T-cell (primary cell): ENCODE data around the gene ADARB2. TPM values are rescaled to one million over a fixed set of nuclear protein-coding genes. Genes with fewer than 3 reads are reported as not detected.
A peak's percentile ranks its signal among the peaks of the same experiment; 100 is the strongest.

Source experiments
- ATAC-seq, 4 experiments: fragments of 200-7000 bp in 3 of 4; fragments of 150-1000 bp in 1 of 4; cut with Tn5 transposase; replicated peaks in 1 of 4; 1 replicate in 3 of 4; 2 replicates in 1 of 4; pipeline ENCODE4 v1.10.0; 2021; ENCODE audit warnings: moderate library complexity in 3 of 4, mild to moderate bottlenecking in 2 of 4, moderate number of reproducible peaks in 1 of 4
- CTCF ChIA-PET, 2 donors: fragments of 300-600 bp; sonication (Branson Sonifier 250); formaldehyde crosslinking; loops; one replicate each; lab custom pipeline; 2022; ENCODE audit warnings: antibody characterized with exemption in 2 of 2; lab: Charles Lee
- POLR2A ChIA-PET, 2 donors: fragments of 300-600 bp; sonication (Branson Sonifier 250); formaldehyde crosslinking; loops; one replicate each; lab custom pipeline; 2022; ENCODE audit warnings: antibody characterized with exemption in 2 of 2; lab: Charles Lee
- DNase-seq, 35 experiments: peaks; one replicate each; pipeline versions ENCODE4 v3.0.0 to v3.0.0-alpha.2; 2013 to 2023
- H3K27ac ChIP-seq: one replicate; pipeline ENCODE4 v1.5.1; 2013; ENCODE audit warnings: low read length
- H3K27me3 ChIP-seq, 2 experiments: replicated peaks in 1 of 2; 1 replicate in 1 of 2; 2 replicates in 1 of 2; pipeline versions ENCODE4 v1.6.1 to v1.7.0; 2013; ENCODE audit warnings: low read length in 1 of 2, mixed read lengths in 1 of 2; ENCODE audit not compliant: control insufficient read depth in 2 of 2, insufficient read depth in 2 of 2; ENCODE audit errors: extremely low read depth in 1 of 2
- H3K36me3 ChIP-seq, 2 donors: 1 replicate in 1 of 2; 2 replicates in 1 of 2; pipeline versions ENCODE4 v1.6.1 to v1.7.0; 2013; ENCODE audit warnings: low read length in 1 of 2; ENCODE audit not compliant: control insufficient read depth in 2 of 2, insufficient read depth in 1 of 2; ENCODE audit errors: extremely low read depth in 1 of 2
- H3K4me1 ChIP-seq, 2 experiments: 1 replicate in 1 of 2; 2 replicates in 1 of 2; pipeline versions ENCODE4 v1.6.1 to v1.7.0; 2013; ENCODE audit warnings: low read length in 2 of 2, mixed read lengths in 1 of 2; ENCODE audit not compliant: insufficient read depth in 2 of 2, control insufficient read depth in 1 of 2; ENCODE audit errors: extremely low read depth in 1 of 2
- H3K4me3 ChIP-seq, 2 donors: 1 replicate in 1 of 2; 2 replicates in 1 of 2; pipeline versions ENCODE4 v1.5.1 to v1.7.0; 2013; ENCODE audit warnings: mild to moderate bottlenecking in 2 of 2, low read length in 1 of 2, moderate library complexity in 1 of 2; ENCODE audit not compliant: control insufficient read depth in 1 of 2; ENCODE audit errors: extremely low read depth in 1 of 2
- H3K9me3 ChIP-seq: 2 replicates; pipeline ENCODE4 v1.7.0; 2013
- H3K27ac Mint-ChIP-seq, 2 donors: one replicate each; pipeline ENCODE4 v1.8.0; 2020 to 2021; ENCODE audit warnings: mild to moderate bottlenecking in 2 of 2, mixed read lengths in 2 of 2
- H3K27me3 Mint-ChIP-seq, 2 donors: one replicate each; pipeline ENCODE4 v1.8.0; 2021 to 2022; ENCODE audit warnings: mixed read lengths in 2 of 2
- H3K36me3 Mint-ChIP-seq: one replicate; pipeline ENCODE4 v1.8.0; 2021; ENCODE audit warnings: mixed read lengths
- H3K4me1 Mint-ChIP-seq, 3 donors: one replicate each; pipeline ENCODE4 v1.8.0; 2020 to 2022; ENCODE audit warnings: mixed read lengths in 3 of 3, mild to moderate bottlenecking in 1 of 3
- H3K4me3 Mint-ChIP-seq, 3 donors: one replicate each; pipeline ENCODE4 v1.8.0; 2020 to 2022; ENCODE audit warnings: mild to moderate bottlenecking in 3 of 3, mixed read lengths in 3 of 3, moderate library complexity in 3 of 3
- H3K9me3 Mint-ChIP-seq, 3 donors: one replicate each; pipeline ENCODE4 v1.8.0; 2020 to 2022; ENCODE audit warnings: mixed read lengths in 3 of 3
- WGBS: methylation state at CpG from one replicate; pipeline ENCODE4 v1.1.5; 2013; ENCODE audit warnings: missing lambda C conversion rate; ENCODE audit not compliant: insufficient coverage; 5-methylcytosine and 5-hydroxymethylcytosine counted together
- total RNA-seq, 35 experiments: library from RNA in 6 of 35; stranded (reverse) in 6 of 35; fragments of 120-200 nt in 1 of 35; gene quantifications; one replicate each; pipeline versions ENCODE4 v1.2.1 to v1.2.4 and lab custom pipeline; 2013 to 2026

ADARB2 gene
- total RNA-seq, 5 donors from 2014 or later (not counting 1 experiment from before 2014, with no cell fraction given): 0.07 to 4.0 (median 0.41) TPM

GRCh38 chr10:1661859-1662437 is 75.4 kb downstream of the ADARB2 start:
- H3K9me3 Mint-ChIP-seq: no peaks in the 10 kb centered on the region

GRCh38 chr10:1661416-1661815 is 75.9 kb downstream of the ADARB2 start:
- no peak overlapping the region for H3K4me3 Mint-ChIP-seq
- H3K27ac Mint-ChIP-seq: no peak overlapping the region
- no peak overlapping the region for H3K4me3 ChIP-seq

More at GRCh38 chr10:1661859-1662437, 75.4 kb downstream of the ADARB2 start:
- whole genome bisulfite sequencing: 55% methylated on average over 7 of the region's 14 CpGs
- Histone ChIP-seq H3K9me3 (no peaks in the 10 kb centered on the region), H3K4me3 (no peak overlapping the region), H3K27me3 (peaks cover 0 to 18% of the 10 kb centered on the region in 2 experiments), H3K4me1 (no peaks in the 10 kb centered on the region), H3K27ac (no peak overlapping the region), H3K36me3 (no peaks in the 10 kb centered on the region)
- ChIA-PET POLR2A (no interaction called here), CTCF (no interaction called here)
- ATAC-seq: peak in 1 of 4 experiments; percentile 23
- Mint-ChIP-seq H3K27ac (no peak overlapping the region), H3K36me3 (no peaks in the 10 kb centered on the region), H3K4me3 (no peak overlapping the region), H3K27me3 (peaks cover 22 to 24% of the 10 kb centered on the region in 2 donors), H3K4me1 (peaks cover 0 to 11% (median 1%) of the 10 kb centered on the region in 3 donors)
- DNase-seq: peak in 1 of 35 experiments; percentile 14

GRCh38 chr10:1660815-1661214 is 76.5 kb downstream of the ADARB2 start:
- H3K4me3 ChIP-seq: no peak overlapping the region
- H3K9me3 Mint-ChIP-seq: no peaks in the 10 kb centered on the region
- no peak overlapping the region for H3K27ac ChIP-seq
- H3K36me3 ChIP-seq: no peaks in the 10 kb centered on the region
- ATAC-seq (no peak), DNase-seq (no peak)
- H3K4me3 Mint-ChIP-seq: no peak overlapping the region
- ChIA-PET POLR2A (no interaction called here), CTCF (no interaction called here)
- H3K4me1 Mint-ChIP-seq: peaks cover 0 to 11% (median 1%) of the 10 kb centered on the region in 3 donors
- peaks cover 0 to 15% of the 10 kb centered on the region in 2 experiments for H3K27me3 ChIP-seq
- H3K9me3 ChIP-seq: no peaks in the 10 kb centered on the region
- H3K36me3 Mint-ChIP-seq: no peaks in the 10 kb centered on the region
- peaks cover 22 to 24% of the 10 kb centered on the region in 2 donors for H3K27me3 Mint-ChIP-seq
- 63% methylated on average over 1 of the region's 5 CpGs for WGBS
- H3K27ac Mint-ChIP-seq: no peak overlapping the region
- H3K4me1 ChIP-seq: no peaks in the 10 kb centered on the region

More at GRCh38 chr10:1661416-1661815, 75.9 kb downstream of the ADARB2 start:
- peaks cover 0 to 18% of the 10 kb centered on the region in 2 experiments for H3K27me3 ChIP-seq
- Mint-ChIP-seq H3K27me3 (peaks cover 22 to 24% of the 10 kb centered on the region in 2 donors), H3K36me3 (no peaks in the 10 kb centered on the region), H3K9me3 (no peaks in the 10 kb centered on the region), H3K4me1 (peaks cover 0 to 11% (median 1%) of the 10 kb centered on the region in 3 donors)
- H3K27ac ChIP-seq: no peak overlapping the region
- DNase-seq (peak in 1 of 35 experiments; percentile 11), ATAC-seq (no peak)
- no peaks in the 10 kb centered on the region for H3K4me1 ChIP-seq
- no peaks in the 10 kb centered on the region for H3K36me3 ChIP-seq
- POLR2A ChIA-PET: no interaction called here
- 100% methylated on average over 2 of the region's 3 CpGs for WGBS
- CTCF ChIA-PET: no interaction called here
- no peaks in the 10 kb centered on the region for H3K9me3 ChIP-seq

GRCh38 chr10:1660386-1660785 is 76.9 kb downstream of the ADARB2 start:
- CTCF ChIA-PET: no interaction called here

GRCh38 chr10:1659221-1659791 is 78.0 kb downstream of the ADARB2 start:
- WGBS: 88% methylated on average over 18 of the region's 21 CpGs
- DNase-seq (peak in 1 of 35 experiments; percentile 2), ATAC-seq (no peak)
- Histone ChIP-seq H3K27ac (no peak overlapping the region), H3K36me3 (no peaks in the 10 kb centered on the region), H3K9me3 (no peaks in the 10 kb centered on the region), H3K4me1 (no peaks in the 10 kb centered on the region), H3K27me3 (peaks cover 0 to 25% of the 10 kb centered on the region in 2 experiments), H3K4me3 (no peak overlapping the region)
- H3K9me3 Mint-ChIP-seq: no peaks in the 10 kb centered on the region
- CTCF ChIA-PET: no interaction called here
- H3K4me3 Mint-ChIP-seq: no peak overlapping the region
- peaks cover 24 to 28% of the 10 kb centered on the region in 2 donors for H3K27me3 Mint-ChIP-seq
- H3K27ac Mint-ChIP-seq: no peak overlapping the region
- H3K4me1 Mint-ChIP-seq: peaks cover 0 to 11% (median 1%) of the 10 kb centered on the region in 3 donors
- H3K36me3 Mint-ChIP-seq: no peaks in the 10 kb centered on the region
- POLR2A ChIA-PET: interaction anchor here in 1 of 2 donors (0.6 kb wide), 1 partner anchor 637 kb away, joined by 3 read pairs; no protein-coding TSS in a partner anchor

More at GRCh38 chr10:1660386-1660785, 76.9 kb downstream of the ADARB2 start:
- H3K4me3 ChIP-seq: no peak overlapping the region
- no peak overlapping the region for H3K27ac ChIP-seq
- H3K27me3 ChIP-seq: peaks cover 0 to 15% of the 10 kb centered on the region in 2 experiments
- no peaks in the 10 kb centered on the region for H3K36me3 ChIP-seq
- ATAC-seq (no peak), DNase-seq (no peak)
- Mint-ChIP-seq H3K36me3 (no peaks in the 10 kb centered on the region), H3K9me3 (no peaks in the 10 kb centered on the region), H3K27ac (no peak overlapping the region), H3K4me1 (peaks cover 0 to 11% (median 1%) of the 10 kb centered on the region in 3 donors), H3K4me3 (no peak overlapping the region), H3K27me3 (peaks cover 22 to 24% of the 10 kb centered on the region in 2 donors)
- POLR2A ChIA-PET: no interaction called here
- 79% methylated on average over 6 of the region's 7 CpGs for WGBS
- no peaks in the 10 kb centered on the region for H3K4me1 ChIP-seq
- H3K9me3 ChIP-seq: no peaks in the 10 kb centered on the region

GRCh38 chr10:1658658-1659057 is 78.7 kb downstream of the ADARB2 start:
- POLR2A ChIA-PET: interaction anchor here in 1 of 2 donors (0.6 kb wide), 1 partner anchor 637 kb away, joined by 3 read pairs; no protein-coding TSS in a partner anchor
- H3K27ac ChIP-seq: no peak overlapping the region
- Mint-ChIP-seq H3K4me1 (peaks cover 0 to 11% (median 1%) of the 10 kb centered on the region in 3 donors), H3K4me3 (no peak overlapping the region), H3K9me3 (no peaks in the 10 kb centered on the region), H3K36me3 (no peaks in the 10 kb centered on the region), H3K27me3 (peaks cover 24 to 28% of the 10 kb centered on the region in 2 donors), H3K27ac (no peak overlapping the region)
- ATAC-seq (no peak), DNase-seq (no peak)
- no peaks in the 10 kb centered on the region for H3K4me1 ChIP-seq
- no peaks in the 10 kb centered on the region for H3K36me3 ChIP-seq
- no peaks in the 10 kb centered on the region for H3K9me3 ChIP-seq
- WGBS: 55% methylated on average over 2 of the region's 6 CpGs
- peaks cover 0 to 28% of the 10 kb centered on the region in 2 experiments for H3K27me3 ChIP-seq
- no peak overlapping the region for H3K4me3 ChIP-seq
- CTCF ChIA-PET: no interaction called here
